HG03097 (cell line): ENCODE data around the gene FSD1L.
A peak's percentile ranks its signal among the peaks of the same experiment; 100 is the strongest.

Source experiments
- ATAC-seq: cut with Tn5 transposase; IDR thresholded peaks from one replicate; pipeline ENCODE4 v1.9.1; 2021; ENCODE audit not compliant: unreplicated experiment, low FRiP score

Gene FSD1L

GRCh38 chr9:105447814-105448812 lies at the start of gene FSD1L:
Gene FSD1L (plus strand): TSS chr9:105448034. CDS start chr9:105448221, 187 bp downstream.
- peak; percentile 93 for ATAC-seq

- ATAC-seq: no peak
Observed at GRCh38 chr9:105399117-105399516, 48.7 kb upstream of the FSD1L start.

- ATAC-seq: no peak
Observed at GRCh38 chr9:105401651-105402050, 46.2 kb upstream of the FSD1L start.

GRCh38 chr9:105403552-105404248 lies 44.1 kb upstream of the FSD1L start:
- no peak for ATAC-seq

GRCh38 chr9:105405514-105406131 lies 42.2 kb upstream of the FSD1L start:
- peak; percentile 95 for ATAC-seq

DNA sequence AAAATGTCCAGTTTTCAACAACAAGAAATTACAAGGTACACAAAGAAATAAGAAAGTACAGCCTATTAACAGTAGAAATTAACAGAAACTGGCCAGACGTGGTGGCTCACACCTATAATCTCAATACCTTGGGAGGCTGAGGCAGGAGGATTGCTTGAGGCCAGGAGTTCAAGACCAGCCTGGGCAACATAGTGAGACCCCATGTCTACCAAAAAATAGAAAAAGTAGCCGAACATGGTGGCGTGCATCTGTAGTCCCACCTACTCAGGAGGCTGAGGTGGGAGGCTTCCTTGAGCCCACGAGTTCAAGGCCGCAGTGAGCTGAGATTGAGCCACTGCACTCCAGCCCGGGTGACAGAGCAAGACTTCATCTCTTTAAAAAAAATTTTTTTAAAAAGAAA lies 41.5 kb upstream of the FSD1L start:
- no peak for ATAC-seq

DNA sequence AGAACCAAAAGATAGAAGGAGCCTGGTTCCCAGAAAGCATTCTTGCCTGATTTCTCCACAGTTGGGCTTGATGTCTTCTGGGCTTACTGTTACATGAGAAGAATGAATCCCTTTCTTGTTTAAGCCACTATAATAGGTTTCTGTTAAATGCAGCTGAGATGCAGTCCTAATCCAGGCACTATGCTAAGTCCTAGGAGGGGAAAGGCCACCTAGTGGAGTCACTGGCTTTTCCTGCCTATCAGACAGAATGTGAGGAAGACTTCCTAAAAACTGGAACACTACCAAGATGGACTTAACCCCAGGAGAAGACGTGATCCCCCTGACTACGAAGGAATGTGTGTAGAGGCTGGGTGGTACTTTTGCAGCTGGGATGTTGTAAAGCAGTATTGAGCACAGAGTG lies 34.3 kb upstream of the FSD1L start:
- ATAC-seq: no peak

- peak; percentile 73 for ATAC-seq
Observed at GRCh38 chr9:105414947-105415661, 32.7 kb upstream of the FSD1L start.

DNA sequence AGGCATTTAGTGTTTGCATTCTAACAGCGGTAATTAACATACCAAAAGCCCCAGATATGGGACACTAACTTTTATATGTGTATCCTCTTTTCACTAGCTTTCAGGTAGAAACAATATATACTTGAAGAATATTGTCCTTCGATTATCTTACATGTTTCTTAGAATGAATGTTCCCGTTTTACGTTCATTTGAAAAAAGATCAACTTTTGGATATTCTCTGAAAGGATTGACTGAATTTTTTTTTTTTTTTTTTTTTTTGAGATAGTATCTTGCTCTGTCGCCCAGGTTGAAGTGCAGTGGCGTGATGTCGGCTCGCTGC lies 32.2 kb upstream of the FSD1L start:
- ATAC-seq: no peak

DNA sequence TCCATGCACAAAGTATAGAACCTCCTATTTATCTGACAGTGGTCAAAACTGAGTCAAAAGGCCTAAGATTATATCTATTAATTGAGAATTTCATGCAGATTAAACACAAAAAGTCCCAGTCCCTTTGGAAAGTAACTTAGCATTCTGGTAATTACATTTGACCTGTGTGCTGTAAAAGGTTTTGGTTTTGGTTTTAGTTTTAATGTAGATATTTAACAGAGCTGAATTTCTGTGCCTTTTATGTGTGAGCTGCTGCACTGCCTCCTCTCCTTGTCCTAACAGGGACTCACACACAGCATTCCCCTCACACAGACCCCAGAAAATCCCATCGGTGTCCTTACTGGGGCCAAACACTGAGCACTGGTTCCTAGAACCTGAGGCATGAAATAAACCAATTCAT lies 31.0 kb upstream of the FSD1L start:
- peak; percentile 52 for ATAC-seq

DNA sequence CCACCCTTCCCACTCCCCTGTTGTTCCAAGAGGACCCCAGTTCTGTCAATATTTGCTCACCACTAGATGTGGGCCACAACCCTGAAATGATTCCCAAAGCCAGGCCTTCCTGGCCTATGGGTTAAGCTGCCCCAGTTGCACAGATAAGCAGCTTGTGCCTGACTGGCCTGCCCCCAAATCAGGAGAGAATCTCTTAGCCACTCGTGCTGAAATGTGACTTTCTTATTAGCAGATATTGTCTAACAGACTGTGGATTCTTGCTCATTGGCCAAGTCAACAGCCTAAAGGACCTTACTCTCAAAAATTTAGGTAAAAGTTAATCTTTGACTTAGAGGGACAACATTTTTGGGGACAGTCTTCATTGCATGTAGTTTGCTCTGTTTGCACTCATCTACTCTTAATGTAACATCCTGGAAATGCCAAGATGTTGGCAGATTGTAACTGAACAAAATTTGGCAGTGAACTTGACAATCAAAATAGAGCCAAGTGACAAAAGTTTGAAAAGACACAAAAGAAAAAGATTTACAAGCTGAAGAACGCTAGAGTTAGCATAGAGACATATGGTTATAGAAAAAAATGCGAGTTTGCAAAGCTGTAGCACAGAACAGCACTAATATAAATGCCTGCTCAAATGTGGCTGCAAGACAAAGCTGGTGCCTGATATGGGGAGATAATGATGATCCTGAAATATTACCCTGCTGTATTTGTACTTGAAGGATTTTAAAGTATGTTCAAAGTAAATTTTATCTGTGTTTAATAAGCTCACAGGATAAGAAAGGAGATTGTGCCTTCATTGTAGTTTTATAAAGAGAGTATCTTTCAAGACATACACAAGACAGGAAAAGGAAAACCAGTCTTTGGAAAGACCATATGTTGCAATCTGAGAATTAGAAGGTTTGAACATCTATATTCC lies 29.0 kb upstream of the FSD1L start:
- no peak for ATAC-seq

DNA sequence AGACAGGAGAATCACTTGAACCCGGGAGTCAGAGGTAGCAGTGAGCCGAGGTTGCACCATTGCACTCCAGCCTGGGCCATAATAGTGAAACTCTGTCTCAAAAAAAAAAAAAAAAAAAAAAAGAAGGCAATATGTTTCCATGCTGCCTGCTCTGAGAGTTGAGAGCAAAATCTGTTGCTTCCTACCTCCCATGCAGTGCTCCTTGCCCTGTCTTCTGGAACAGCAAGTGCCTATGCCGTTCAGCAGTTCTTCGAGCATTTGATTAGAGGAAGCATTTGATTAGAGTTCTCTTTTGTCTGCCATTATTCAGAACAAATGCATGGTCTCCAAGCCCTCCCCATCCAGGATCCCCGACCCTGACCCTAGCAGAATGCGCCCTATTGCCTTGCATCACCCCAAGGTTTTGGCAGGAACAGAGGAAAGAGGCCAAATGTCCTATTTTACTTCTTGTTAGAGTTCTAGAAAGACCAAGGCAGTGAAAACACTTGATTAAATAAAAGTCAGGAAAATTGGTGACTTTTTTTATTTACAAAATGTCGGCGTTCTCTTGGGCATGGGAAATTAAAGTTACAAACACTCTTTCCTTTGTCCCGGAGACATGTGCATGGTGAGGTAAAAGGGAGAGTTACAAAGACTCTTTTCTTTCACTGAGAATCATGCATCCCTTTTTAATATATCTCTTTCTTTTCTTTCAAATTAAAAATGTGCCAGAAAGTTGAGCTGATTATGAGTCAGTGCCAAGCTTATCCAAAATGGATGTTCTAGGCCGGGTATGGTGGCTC lies 27.8 kb upstream of the FSD1L start:
- ATAC-seq: no peak

DNA sequence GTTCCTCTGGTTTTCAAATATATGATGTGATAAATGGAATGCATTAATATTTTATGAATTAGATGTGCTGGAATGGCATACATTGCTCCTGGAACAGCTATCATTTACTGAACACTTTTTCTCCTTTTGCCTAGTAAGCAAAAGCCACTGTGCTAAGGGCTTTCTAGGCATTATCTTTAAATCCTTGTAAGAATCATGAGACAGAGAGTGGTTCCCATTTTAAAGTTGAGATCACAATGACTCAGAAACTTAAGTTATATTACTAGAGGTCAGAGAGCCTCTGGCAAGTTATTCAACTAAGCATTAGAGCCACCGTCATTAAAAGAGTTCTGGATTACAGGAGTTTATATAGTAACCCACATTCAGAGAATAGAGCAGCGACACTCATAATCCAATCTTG lies 26.7 kb upstream of the FSD1L start:
- no peak for ATAC-seq

DNA sequence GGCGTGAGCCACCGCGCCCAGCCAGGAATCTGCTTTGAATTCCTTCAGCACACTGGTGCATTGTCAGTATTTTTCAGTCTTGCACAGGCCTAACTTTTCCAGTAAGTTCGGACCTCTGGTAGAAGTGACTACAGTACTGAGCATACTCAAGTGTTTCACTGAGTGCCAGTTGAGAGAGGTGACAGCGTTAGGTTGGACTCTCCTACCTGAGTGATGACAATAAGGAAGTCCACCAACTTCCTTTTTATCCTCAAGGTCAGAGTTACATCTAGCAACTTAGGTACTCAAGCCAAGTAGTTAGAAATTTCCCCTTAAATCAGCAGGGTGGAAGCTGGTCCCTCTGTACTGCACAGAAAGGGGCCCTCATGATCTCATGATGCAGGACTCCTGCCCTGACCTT lies 26.0 kb upstream of the FSD1L start:
- ATAC-seq: no peak

GRCh38 chr9:105425816-105426433 lies 21.9 kb upstream of the FSD1L start:
- no peak for ATAC-seq

GRCh38 chr9:105426657-105427056 lies 21.2 kb upstream of the FSD1L start:
- no peak for ATAC-seq

DNA sequence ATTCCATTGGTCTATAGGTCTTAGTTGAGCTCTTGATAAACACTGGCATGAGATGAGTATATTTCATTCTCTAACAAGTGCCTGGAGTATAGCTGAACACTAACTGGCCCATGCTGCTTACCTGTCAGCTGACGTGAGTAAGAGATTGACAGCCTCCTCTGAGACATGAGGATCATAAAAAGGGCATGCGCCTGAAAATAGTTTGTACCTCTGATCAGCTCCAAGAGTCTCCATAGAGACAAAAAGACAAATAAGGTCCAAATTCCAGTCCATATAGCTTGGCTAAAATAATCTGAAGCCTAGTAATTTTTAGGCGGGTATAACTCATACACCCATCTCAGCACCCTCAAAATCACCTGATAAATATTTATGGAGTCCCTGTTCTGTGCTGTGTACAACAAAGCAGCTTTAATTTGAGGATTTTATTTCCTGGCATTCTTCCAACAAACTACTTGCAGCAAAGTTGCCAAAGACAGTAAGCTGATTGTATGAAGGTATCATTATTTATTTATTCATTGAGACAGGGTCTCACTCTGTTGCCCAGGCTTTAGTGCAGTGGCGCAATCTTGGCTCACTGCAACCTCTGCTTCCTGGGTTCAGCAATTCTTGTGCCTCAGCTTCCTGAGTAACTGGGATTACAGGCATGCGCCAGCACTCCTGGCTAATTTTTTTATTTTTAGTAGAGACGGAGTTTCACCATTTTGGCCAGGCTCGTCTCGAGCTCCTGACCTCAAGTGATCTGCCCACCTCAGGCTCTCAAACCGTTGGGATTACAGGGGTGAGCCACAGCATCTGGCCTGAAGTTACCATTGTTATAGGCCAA lies 16.2 kb upstream of the FSD1L start:
- ATAC-seq: no peak
